HG03135 (cell line): ENCODE results near the gene RPRD1B.

Experiments used
- ATAC-seq: cut with Tn5 transposase; IDR thresholded peaks from one replicate; pipeline ENCODE4 v1.9.1; 2021; ENCODE audit warnings: mild to moderate bottlenecking, moderate library complexity; ENCODE audit not compliant: unreplicated experiment

Gene RPRD1B

DNA sequence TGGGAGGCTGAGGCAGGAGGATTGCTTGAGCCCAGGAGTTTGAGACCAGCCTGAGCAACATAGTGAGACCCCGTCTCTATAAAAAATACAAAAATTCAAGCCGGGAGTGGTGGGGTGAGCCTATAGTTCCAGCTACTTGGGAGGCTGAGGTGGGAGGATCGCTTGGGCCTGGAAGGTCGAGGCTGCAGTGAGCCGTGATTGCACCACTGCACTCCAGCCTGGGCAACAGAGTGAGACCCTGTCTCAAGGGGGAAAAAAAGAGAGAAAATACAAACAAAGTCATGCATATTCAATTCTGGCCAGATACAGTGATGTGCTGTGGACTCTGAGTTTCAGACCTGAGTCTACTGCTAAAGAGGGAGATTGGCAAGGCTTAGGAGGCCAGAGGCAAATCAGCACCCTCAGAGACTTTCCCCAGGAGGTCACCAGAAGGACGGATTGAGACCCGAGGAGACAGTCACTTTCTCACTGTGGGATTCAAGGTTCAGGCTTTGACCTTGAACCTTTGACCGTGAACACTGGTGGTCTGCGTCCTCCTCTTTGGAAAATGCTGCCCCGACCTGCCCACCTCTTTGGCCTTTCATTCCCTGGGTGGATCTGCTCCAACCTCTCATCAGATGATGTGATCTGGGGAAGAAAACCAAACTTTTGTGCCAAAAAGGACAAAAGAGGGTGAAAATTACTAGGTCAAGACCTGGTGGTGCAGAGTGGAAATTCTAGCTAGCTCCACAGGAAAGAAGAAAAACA is 100.3 kb downstream of the RPRD1B start:
- no peak for ATAC-seq

DNA sequence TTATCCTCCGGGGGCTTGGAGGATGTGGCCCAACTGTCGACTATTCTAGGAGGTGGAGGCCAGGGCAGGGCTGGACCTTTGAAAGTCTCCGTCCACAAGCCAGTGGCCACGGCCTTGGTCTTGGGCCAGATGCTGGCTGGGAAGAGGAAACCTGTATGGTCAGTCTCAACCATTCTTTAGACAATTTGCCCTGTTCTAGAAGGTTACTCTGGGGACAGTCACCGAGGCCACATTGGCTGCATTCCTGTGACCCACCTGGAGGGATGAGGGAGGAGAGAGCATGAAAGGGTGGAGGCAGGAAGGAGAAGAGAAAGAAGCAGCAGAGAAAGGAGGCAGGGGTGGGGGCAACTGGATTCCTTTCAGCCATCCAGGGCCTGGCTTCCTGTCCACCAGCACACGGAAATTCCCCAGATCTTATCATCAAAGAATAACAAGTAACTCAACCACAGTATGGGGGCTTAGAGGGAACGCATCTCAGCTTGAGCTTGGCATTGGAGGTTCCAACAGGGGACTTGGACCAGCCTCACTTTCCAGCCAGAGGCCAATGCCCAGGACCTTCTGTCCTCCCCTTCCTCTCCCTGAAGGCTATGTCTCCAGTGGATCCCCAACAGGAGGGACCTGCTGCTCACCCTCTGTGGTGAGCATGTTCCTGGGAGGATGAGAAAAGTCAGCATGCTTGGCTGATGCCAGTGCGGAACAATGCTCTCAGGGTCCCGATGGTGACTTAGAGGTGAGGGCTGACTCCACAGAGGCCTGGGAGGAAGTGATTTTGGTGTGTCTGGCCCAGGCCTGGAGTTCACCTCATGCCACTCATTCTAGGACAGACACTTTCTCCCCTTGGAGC is 101.1 kb downstream of the RPRD1B start:
- ATAC-seq = no peak

DNA sequence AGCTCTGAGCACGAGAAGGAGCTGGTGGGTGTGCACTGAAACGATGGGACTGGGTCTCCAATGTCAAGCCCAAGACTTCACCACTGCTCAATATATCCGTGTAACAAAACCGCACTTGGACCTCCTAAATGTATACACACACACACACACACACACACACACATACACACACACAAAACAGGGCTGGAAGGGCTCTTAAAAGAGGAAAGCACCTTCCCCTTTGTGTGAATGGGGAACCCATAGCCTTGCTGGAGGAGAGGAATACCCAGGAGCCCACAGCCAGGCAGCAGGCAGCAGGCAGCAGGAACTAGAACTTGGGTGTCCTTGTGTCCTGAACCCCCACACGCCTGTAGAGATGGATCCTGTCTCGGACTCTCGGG is 101.7 kb downstream of the RPRD1B start:
- ATAC-seq = no peak

DNA sequence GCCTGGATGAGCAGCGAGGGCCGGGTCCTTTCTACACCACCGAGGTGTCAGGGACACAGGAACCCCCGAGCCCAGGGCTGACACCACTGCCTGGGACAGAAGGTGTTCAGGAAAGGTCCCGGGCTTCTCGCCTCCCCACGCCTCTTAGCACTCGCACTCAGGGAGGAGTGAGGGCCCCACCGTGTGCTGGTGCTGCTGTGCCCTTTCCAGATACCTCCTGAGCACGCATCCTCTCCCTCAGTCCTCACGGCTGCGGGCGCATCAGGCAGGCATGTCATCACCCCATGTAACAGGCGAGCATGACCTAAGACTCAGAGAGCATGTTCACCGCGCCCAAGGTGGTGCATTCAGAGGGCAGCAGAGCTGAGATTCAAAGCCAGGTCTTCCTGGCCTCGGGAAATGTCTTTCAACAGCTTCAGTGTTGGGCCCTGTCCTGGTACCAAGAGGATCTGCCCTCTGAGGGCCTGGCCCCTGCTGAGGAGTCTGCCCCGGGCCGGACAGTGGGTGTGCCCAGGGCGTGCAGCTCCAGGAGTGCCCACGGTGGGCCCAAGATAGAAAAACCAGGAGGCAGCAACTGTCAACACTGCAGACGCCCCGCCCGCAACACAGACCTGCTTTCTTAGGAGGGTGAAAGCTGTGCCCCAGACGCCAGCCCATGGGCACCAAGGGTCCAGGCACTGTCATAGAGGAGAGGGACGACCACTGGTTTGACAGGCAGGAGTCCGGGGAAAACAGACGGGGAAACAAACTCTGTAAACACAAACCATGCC is 102.3 kb downstream of the RPRD1B start:
- ATAC-seq = no peak

DNA sequence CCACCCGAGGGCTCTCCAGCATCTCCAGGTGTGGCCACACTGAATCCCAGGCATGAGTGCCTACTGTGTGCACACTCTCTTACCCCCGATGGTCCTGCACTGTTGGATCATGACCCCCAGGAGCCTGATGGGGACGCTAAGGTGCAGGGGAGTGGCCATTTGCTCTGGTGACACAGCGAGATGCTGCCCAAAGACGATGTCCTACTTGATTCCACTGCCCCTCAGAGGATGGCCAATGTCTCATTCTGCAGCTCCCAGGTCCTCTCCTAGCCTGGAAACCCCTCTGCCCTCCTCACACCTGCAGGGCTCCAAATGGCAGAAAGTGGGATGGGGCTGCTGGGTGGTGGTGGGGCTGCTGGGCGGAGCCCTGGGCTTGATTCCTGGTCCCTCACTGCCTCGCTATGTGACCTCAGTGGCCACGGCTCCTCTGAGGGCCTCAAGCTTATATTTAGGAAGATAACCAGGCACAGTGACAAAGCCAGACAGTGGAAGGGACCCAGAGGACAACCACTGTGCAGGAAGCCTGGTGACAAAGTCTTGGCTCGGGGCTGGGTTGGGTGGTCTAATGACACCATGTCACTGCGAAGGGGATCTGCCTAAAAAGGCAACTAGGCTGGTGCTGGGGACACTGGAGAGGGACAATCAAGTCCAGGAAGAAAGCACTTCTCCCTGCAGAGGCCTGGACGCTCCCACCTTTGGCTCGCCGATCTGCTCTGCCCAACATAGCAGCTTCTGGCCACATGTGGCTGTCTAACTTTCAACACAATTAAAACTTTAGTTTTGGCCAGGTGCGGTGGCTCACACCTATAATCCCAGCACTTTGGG is 103.1 kb downstream of the RPRD1B start:
- no peak for ATAC-seq

DNA sequence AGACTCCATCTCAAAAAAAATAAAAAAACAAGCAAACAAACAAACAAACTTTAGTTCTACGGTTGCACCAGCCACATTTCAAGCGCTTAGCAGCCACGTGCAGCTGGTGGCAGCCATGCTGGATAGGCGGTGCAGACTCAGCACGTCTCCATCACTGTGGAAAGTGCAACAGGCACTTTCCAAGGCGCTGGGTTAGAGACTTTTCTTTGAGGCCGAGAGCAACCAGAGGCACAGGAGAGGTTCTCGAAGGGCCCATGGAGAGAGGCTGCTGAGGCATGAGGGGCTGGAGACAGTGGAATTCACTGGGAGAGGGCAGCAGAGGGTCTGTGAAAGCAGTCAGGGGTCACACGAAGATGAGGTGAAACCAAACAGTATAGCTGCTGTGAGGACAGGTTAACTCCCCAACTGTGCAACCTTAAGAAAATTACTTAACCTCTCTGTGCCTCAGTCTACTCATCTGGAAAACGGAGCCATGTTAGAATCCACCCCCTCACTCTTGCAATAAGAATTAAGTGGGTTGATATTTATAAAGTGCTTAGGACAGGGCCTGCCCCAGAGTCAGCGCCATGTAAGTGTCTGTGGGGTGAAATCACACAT is 104.0 kb downstream of the RPRD1B start:
- no peak for ATAC-seq

DNA sequence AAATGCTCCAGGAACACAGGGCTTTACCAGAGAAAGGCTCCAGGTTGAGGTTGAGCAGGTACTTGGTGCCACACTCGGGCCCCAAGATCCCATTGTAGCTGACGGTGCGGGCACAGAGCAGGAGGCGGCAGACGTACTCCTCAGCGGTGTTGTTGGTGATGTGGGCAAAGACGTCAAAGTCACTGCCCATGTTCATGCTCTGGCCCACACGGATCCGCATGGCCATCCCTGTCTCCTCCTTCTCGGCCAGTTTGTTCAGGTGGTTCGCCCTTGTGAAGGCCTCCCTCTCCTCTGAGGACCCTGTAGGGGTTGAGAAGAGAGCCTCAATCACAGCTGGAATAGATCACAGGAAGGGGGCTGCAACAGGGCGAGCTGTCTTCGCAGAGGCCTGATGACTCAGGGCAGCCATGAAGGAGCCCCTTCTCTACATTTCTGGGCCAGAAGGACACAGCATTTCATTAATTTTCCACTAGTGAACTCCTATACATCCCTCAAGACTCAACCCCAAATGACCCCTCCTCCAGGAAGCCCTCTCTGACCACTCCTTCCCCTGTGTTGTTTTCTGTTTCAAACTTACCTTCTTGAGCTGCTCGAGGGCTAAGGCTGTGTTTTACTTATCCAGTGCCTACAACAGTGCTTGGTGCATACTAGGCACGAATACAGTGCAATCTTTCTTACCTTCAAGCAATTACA is 104.7 kb downstream of the RPRD1B start:
- no peak for ATAC-seq

DNA sequence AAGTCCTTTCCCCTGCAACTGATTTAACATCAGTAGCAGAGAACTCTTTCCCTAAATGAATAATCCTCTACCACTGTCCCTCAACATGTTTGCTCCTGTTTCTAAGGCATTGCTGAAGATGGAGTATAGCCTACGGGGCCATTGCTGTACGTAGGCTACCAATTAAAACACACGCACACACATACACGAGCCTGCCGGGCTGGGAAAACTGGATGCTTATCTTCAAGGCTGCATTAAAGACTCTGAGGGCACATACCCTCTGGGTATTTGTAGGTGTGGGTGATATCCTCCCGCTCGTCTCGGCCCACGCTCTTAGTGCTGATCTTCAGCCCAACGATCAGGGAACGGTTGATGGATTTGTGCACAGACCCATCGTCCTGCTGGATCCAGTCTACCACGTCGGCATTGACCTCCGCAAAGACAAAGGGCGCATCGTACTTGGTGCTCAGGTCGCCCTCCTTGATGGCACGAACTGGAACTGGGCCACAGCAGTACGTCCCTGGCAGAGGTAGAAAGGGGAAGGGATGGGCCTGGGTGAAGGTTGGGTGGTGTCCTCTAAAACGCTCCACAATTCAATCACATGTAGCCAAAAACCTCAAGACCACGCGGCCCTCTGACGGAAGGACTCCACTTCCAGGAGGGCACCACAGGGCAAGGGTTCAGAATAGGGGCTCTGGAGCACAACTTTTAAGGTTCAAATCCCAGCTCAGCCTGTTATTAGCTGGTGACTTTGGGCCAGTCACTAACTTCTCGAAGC is 105.8 kb downstream of the RPRD1B start:
- no peak for ATAC-seq

DNA sequence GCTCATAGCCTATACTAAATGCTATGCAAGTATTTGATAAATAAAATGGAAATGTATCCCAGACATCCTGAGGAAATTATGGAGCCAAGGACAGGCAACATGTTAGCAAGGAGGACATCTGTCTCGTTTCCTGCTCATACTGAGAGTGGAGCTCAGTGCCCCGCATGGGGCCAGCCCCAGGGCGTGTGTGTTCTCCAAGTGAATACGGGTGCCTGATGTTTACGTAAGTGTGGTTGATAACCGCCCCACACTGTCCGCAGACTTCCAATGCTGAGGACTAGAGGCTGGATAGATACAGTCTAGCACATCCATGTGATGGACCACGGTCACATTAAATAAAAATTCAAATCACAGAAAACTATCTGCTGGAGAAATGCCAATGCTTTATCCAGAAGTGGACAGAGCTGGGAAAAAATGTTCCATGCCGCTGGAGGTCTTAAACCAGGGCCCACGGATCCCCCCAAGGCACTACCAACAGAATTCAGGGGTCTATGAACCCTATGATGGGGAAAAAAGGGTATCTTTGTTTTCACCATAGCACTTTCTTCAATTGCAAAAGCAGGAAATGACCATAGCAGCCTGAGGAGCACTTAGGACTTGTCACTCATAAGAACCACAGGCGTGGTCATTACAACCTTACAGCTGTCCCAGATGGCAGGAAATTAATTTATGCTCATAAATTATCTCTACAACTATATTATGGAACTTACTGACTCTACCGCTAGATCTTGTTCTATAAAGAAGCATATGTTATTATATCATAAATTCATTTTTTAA is 106.6 kb downstream of the RPRD1B start:
- ATAC-seq = no peak

DNA sequence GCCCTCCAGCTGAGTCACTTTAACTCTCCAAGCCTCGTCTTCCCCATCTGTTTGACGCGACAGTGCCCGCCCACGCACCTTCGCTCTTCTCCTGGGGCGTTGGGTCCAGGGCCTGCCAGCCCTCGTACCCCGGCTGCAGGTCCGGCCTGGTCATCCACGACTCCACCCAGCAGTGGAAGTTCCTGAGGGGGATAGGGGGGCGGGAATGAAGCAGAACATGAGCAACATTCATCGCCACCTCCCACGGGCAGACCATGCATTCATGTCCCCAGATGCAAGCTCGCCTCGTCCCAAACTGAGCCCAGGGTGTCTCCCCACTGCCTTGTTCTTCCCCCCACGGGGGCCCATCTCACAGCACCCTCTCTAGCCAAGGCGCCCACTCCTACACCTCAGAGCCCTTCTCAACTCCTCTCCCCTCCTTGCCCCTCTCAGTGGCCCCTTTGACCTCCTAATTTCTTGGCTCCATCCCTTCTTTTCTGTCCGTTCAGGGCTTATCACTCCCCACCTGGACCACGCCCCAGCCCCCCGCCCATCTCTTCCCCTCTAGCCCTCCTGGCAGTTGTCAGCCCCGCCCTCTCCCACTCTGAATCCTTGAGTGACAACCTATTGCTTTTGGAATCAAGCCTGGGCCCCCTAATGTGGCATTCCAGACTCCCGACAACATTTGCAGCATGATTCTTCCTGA is 107.8 kb downstream of the RPRD1B start:
- no peak for ATAC-seq
